Amniotic stem cell (primary cell): ENCODE measurements around the gene KDM2B.
"Not testable (repeated sequence)": the region's sequence is repeated elsewhere in the genome, so short reads cannot be mapped to it uniquely, and the experiment has no call there.

ENCODE experiments used
- DNase-seq: peaks from one replicate; lab custom pipeline; 2025; lab: John Stamatoyannopoulos, UW

KDM2B gene

DNA sequence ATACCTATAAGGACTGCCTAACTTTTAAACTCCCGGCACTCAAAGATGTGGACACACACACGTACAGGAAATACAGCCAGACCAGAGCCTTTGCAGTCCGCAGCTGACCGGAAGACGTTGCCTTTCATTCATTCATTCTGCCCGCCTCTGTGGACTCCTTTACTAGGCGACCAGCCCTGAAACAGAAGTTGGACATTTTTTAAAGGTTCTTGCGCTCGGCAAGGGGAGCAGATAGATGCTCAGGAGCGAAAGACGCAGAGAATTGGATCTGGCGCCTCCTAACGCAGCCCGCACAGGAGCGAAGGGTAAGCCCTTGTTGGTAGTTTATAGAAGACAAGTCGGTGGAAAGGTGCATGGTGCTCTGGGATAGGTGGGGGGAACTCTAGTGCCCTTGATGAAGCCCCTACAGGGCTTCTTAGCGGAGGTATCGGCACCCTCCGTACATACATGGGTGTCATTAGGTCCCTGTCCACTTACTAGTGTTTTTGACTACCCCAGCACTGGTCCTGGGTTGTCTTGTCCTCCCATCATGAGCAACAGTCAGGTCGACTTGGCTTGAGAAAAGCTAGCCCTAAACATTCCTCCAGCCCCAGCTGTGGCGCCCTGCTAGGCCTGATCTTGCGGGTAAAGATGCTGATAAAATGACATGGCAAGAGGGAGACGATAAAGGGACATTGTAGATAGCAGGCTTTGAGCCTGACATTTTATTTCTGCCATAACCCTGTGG is at the start of gene KDM2B:
KDM2B (minus strand) TSS at position 65 of the 727 bp plus-strand sequence. CDS start 112 bp downstream, outside the sequence.
- DNase-seq: no peak

DNA sequence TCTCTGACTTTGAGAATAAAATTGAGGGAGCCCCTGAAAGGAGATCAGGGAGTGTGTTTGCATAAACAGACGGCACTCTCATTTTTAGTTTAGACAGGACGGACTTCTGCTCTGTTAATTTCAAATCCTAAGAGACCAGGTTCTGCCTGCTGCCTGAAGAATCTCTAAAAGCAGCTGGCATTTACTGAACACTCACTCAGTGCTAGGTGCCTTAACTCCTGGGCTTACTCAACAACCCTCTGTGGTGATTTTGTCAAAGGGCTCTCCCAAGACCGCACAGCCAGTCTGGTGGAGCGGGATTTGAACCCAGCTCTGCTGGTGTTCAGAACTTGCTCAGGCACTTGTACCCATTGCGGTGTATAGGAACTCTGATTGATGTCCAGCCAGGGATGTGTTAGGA is 47.7 kb upstream of the KDM2B start:
- DNase-seq: no peak

DNA sequence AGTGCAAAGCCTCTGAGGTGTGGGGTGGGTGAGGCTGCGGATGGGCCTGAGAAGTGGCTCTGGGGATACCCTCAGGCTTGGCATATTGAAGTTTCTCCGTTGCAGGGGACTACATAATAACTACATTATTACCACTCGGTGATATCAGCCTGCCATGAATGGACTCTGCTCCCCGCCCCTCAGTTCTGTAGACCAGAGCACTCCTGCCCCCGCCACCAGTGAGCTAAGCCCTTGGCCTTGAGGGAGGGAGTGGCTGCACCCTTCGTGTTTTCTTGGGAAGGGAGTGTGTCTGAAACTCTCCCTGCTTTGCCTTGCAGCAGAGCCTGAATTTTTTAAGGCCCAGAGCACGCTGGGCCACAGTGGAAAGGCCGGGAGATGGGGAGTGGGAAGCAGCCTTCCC is 47.2 kb upstream of the KDM2B start:
- DNase-seq: no peak

DNA sequence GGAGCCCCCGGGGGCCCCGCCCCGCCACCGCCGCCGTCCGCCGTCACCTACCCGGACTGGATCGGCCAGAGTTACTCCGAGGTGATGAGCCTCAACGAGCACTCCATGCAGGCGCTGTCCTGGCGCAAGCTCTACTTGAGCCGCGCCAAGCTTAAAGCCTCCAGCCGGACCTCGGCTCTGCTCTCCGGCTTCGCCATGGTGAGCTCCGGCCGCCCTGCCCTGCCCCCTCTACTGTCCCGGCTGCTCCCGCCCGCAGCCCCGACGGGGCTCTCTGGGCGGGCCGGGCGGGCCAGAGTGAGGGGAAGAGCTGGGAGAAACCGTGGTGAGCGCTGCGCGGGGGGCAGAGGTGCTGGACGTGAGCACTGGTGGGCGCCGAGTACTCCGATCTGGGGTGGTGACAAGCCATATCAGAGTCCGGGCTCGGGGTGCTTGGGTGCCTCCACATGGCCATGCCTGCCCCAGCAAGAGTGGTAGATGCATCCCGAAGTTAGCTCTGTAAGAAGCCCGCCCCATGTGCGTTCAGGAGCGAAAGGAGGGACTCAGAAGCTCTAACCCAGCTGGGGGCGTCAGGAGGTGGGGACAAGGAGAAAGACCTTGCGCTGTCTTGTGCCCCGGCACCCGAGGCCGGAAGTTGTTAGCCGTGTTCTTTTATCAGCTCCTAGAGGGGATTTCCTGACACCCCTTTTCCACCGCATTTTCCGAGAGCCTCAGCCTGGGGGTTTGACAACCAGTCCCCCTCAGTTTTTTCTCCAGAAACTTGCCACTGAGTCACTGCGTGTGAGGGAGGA is 46.2 kb upstream of the KDM2B start:
- peak; percentile 52 for DNase-seq

DNA sequence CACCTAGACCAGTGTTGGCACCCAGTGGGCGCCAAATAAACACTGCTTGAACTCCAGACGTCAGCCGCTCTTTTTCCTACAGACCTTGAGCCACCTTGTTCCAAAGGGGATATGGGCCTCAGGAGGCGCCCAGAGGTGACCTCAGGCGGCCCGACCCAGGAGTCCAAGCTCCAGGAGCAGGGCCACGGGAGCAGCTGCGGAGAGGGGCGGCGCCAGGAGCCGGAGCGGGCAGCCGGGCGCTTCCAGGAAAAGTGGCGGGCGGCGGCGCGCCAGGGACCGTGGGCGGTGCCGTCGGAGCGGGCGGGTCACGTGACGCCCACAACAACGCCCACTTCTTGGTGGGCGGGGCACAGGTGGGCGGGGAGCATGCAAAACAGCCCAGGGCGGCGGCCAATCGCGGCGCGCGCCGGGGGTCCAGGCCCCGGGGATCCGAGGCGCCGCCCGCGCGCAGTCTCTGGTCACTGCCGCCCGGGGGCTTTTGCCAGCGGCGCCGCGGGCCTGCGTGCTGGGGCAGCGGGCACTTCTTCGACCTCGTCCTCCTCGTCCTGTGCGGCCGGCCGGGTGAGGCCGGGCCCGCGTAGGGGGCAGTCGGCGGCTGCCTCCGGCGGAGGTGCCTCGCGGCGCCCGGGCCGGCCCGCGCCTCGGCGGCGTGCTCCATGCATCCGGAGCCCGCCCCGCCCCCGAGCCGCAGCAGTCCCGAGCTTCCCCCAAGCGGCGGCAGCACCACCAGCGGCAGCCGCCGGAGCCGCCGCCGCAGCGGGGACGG is 45.4 kb upstream of the KDM2B start, which contains the start of gene ORAI1:
ORAI1 (plus strand) TSS at position 444 of the 766 bp plus-strand sequence.
- DNase-seq: peak; percentile 72

DNA sequence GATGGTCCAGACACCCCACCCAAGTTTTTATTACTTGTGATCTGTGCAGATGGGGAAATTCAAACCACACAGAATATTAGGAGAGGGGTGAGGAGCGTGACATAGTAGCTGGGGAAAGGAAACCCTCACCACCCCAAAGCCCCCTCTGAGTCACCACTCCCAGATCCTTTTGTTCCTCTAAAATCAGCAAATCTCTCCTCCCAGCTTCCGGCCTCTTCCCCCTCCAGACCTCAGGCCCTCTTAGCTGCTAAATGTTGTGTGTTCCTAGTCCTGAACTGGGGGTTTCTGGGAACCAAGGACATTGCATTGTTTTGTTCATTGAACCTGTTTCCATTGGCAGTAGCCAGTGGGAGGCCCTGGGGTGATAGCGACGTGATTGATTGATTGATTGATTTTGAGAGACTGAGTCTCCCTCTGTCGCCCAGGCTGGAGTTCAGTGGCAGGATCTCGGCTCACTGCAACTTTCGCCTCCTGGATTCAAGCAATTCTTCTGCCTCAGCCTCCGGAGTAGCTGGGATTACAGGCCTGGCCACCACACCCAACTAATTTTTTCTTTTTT is 39.6 kb upstream of the KDM2B start:
- no peak for DNase-seq

DNA sequence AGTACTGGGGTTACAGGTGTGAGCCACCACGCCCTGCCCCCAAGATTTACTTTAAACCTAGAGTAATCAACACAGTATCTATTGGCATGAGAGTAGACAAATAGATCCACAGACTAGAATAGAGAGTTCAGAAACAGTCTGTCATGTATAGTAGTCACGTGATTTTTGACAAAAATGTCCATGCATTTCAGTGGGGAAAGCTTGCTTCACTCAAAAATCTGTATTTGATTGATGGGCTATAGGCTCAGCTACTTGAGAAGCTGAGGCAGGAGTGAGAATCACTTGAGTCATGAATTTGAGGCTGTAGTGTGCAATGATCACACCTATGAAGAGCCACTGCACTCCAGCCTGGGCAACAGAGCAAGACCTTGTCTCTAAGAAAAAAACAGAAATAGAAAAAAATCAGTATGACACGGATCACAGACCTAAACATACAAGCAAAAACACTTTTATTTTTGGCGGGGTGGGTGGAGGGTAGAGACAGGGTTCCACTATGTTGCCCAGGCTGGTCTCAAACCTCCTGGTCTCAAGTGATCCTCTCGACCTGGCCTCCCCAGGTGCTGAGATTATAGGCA is 37.9 kb upstream of the KDM2B start:
- no peak for DNase-seq

DNA sequence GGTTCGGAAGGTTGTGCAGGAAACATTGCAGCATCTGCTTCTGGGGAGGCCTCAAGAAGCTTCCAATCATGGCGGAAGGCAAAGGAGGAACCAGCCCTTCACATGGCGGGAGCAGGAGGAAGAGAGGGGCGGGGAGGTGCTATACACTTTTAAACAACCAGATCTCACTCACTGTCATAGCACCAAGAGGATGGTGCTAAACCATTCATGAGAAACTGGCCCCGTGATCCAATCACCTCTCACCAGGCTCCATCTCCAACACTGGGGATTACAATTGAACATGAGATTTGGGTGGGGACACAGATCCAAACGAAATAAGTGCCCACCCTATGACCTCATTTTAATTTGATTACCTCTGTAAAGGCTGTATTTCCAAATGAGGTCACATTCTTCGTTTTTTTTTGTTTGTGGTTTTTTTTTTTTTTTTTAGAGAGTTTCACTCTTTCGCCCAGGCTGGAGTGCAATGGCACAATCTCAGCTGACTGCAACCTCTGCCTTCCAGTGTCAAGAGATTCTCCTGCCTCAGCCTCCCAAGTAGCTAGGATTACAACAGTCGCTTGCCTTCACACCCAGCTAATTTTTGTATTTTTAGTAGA is 34.1 kb upstream of the KDM2B start:
- no peak for DNase-seq

DNA sequence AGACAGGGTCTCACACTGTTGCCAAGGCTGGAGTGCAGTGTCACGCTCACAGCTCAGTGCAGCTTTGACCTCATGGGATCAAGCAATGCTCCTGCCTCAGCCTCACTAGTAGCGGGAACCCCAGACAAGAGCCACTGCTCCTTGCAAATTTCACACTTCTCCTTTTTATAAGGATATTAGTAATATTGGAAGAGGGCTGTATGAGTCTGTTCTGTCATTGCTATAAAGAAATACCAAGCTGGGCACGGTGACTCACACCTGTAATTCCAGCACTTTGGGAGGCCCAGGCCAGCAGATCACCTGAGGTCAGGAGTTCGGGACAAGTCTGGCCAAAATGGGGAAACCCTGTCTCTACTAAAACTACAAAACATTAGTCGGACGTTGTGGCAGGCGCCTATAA is 32.6 kb upstream of the KDM2B start:
- no peak for DNase-seq

DNA sequence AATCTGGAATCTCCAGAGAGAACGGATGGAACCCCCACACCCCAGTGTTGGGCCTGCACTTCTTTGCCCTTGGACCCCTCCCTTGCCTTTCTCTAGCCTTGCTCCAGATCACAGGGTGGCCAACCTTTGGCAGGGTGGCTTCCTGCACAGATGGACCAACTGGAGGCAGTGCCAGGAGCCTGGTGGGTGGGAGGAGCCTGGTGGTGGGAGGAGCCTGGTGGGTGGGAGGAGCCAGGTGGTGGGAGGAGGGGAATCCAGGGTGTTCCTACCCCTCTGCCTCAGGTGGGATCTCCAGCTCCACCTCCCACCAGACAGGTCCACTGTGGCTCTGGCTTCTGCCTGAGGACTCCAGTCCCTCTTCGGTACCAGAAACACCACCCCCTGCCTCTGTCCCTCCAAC is 30.5 kb upstream of the KDM2B start:
- DNase-seq: no peak

DNA sequence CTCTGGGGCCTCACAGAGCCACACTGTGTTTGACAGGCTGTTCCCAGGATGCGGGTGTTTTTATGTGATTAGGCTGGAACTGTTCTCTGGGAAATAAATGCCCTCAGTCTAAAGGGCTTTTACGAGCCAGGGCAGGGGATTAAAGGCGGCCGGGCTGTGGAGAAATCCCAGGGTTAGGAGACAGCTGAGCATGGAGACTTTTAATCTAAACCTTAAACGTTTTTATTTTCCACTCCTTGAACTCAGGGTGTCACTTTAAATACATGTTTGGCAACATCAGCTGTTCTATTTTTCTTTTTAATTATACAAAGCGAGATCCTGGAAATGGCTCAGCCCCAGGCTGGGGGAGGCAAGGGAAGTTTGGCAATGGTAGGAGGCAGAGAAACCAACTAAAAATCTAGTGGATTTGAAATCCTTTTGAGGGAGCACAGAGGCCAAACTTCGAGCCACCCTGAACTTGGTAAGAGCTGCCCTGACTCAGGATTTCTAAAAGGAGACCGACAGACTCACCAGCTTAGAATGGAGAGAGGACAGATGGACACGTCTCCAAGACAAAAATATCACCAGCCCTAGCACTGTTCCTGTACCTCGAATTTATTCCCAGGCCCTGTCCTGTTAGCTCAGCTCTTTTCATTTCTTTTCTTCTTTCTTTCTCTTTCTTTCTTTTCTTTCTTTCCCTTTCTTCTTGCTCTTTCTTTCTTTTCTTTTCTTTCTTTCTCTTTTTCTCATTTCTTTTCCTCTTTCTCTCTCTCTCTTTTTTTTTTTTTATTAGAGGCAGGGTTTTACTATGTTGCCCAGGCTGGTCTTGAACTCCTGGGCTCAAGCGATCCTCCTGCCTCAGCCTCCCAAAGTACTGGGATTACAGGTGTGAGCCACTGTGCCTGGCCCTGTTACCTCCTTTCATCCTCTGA is 29.7 kb upstream of the KDM2B start:
- no peak for DNase-seq

DNA sequence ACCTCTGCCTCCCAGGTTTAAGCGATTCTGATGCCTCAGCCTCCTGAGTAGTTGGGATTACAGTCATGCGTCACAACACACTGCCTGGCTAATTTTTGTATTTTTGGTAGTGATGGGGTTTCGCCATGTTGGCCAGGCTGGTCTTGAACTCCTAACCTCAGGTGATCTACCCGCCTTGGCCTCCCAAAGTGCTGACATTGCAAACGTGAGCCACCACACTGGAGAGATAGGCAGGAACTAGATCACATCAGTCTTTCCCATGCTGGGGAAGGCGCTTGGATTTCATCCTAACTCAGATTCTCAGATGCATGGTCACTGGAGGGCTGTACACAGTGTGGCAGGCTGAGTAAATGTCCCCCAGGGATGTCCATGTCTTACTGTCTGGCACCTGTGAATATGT is 27.5 kb upstream of the KDM2B start:
- DNase-seq: no peak

DNA sequence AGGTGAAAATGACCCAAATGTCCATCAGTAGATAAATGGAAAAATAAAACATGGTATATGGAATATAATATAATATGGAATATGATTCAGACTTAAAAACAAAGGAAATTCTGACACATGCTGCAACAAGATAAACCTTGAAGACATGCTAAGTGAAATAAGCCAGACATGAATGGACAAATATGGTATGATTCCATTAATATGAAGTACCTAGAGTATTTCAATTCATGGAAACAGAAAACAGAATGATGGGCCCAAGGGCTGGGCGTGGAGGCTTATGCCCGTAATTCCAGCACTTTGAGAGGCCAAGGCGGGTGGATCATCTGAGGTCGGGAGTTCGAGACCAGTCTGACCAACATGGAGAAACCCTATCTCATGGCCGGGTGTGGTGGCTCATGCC is 22.8 kb upstream of the KDM2B start:
- DNase-seq: no peak

DNA sequence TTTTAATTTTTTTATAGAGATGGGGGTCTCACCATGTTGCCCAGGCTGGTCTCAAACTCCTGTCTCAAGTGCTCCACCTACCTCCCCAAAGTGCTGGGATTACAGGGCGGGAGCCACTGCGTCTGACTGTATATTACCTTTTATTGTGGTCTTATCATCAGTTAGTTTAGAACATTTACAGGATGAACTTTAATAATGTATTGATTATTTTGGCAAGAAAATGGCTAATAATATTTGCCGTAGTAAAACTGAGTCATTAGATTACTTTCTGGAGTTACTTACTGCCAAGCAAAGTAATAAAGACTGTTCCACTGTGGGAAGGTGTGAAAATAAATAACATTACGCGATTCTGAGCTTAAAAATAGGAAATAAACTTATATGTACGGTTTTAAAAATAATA is 21.9 kb upstream of the KDM2B start:
- DNase-seq: no peak

DNA sequence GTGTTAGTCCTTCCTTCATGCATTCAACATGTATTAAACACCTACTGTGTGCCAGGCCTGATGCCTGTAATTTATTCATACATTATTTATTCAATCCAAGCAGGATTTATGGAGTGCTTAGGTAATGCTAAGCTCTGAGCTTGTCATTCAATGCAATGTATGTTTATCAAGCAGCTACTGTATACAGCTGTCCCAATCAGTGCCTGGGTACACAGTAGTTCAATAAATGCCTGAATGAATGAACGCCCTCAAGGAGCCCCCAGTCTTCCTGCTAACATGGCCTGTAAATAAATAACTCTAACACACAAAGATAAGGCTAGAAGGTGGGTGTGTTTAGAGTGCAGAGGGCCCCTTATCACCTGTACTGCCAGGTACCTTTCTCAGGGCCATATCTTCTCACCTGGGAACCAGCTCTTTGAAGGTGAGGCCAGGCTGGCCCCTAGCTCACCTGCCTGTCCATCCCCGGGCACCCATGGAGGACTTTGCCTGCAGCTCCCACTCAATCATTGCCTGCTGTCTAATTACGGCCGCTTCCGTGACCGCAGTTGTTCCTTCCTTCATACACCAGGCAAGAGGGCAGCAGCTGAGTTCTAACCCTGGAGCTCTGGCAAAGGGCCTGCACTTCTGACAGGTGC is 20.0 kb upstream of the KDM2B start:
- DNase-seq: no peak

DNA sequence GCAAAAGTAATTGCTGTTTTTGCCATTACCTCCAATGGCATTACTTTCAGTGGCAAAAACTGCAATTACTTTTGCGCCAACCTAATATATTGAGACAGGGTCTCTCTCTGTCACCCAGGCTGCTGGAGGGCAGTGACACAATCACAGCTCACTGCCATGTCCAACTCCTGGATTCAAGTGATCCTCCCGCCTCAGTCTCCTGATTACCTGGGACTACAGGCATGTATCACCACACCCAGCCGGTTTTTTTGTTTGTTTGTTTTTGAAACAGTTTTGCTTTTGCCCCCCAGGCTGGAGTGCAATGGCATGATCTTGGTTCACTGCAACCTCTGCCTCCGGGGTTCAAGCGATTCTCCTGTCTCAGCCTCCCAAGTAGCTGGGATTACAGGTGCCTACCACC is 15.7 kb upstream of the KDM2B start:
- DNase-seq: no peak

DNA sequence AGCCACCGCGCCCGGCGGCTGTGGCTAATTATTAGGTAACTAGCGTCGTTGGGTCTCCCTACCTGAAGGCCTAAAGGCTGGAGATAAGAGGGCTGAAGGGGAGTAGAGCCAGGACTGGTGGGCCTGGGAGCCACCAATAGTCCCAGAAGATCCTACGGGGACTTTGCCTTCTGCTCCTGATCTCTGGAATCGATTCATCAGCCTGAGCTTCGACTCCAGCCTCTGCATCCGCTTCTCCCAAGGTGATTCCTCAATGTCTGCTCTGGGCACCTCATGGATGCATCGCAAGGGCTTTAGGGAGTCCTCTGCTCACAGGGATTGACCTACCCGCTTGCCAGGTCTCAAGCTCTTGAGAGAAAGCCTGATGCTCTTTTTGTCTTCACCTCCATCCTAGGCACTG is 14.7 kb upstream of the KDM2B start:
- no peak for DNase-seq

DNA sequence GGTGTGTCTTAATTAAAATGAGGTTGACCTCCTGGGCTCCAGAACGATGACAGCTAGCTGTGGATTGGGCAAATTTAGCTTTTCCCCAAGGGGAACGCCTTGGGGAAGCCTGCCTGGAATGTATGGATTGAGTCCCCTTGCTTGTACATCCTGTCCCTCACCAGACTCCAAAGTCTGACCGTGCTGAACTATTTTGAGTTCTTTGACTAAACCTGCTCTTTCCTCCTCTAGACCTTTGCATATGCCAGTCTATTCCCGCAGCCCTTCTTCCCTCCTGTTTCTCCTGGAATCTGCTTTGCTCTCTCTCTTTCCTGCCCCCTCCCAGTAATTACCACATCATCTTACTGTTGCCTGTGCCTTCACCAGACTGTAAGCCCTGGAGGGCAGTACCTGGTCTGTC is 11.5 kb upstream of the KDM2B start:
- no peak for DNase-seq

DNA sequence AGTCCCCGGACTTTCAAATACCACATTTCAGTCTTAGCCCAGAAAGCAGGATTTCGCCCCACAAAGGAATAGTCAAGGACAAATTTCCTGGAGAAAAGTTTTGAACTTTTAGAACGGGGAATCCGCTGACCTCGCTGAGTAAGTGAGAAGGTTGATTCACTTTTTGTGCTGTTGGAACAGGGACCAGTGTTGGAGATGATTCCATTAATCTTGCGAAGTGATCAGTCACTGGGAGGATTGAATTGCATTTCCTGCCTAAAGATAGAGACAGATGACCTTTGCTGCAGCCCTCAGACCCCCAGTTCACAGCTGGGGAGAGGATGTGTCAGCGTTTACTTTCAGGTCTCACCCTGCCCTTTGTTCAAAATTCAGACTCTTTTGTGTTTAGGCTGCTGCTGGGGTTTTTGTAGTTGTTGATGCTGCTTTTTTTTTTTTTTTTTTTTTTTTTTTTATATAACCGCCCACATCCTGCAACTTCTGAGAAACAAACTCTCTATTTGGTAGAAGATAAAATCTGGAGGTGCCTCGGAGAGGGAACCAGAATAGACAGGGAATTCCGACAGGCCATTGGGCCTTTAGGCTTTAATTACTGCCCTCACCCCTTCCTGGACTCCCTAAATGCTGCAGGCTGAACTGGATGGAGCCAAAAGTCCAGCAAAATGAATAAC is 9.8 kb upstream of the KDM2B start:
- DNase-seq: no peak

DNA sequence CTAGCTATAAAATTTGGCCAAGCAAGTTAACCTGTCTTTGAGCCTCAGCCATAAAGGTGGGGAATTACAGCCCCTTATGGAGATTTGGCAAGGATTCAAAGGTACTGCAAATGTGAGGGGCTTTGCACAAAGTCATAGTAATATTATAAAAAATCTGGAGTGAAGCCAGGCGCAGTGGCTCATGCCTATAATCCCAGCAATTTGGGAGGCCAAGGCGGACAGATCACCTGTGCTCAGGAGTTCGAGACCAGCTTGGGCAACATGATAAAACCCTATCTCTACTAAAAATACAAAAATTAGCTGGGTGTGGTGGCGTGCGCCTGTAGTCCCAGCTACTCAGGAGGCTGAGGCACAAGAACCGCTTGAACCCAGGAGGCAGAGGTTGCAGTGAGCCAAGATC is 4.1 kb upstream of the KDM2B start:
- DNase-seq: not testable (repeated sequence)
